ENCODE data around the gene SORBS2.
"Not testable (repeated sequence)": the region's sequence is repeated elsewhere in the genome, so short reads cannot be mapped to it uniquely, and the experiment has no call there.

SORBS2 gene

GRCh38 chr4:185578284-185578683, 233.7 kb downstream of the SORBS2 start:
- DNase-seq: no peak

GRCh38 chr4:185576962-185577950, 234.7 kb downstream of the SORBS2 start:
- no peak for DNase-seq

DNA sequence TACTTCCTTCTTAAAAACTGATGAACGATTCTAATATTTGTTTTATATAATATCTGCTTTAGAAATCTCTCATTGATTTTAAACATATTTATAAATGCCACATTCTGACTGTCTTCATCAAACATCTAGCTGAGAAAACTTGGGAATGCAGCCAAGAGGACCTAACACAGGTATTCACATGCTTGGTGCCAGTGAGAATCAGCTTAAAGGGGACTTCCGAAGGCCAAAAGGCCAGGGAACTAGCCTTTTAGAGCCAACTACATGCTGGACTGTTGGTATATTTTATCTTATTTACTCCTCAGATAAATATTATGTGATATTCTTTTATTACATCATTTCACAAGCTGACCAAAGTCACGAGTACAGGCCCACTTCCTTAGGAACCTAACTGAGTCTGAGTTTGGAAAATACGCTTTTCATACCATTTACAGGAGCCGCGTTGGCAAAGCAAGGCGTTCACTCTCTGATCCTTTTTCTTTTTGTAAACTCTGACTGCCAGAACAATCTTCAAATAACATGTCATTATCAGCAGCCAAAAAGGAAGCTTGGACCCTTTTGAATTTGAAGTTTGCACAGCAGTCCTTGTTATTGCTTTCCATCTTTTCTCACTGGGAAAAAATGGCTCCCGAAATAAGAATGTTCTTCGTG, 235.6 kb downstream of the SORBS2 start:
- no peak for DNase-seq

DNA sequence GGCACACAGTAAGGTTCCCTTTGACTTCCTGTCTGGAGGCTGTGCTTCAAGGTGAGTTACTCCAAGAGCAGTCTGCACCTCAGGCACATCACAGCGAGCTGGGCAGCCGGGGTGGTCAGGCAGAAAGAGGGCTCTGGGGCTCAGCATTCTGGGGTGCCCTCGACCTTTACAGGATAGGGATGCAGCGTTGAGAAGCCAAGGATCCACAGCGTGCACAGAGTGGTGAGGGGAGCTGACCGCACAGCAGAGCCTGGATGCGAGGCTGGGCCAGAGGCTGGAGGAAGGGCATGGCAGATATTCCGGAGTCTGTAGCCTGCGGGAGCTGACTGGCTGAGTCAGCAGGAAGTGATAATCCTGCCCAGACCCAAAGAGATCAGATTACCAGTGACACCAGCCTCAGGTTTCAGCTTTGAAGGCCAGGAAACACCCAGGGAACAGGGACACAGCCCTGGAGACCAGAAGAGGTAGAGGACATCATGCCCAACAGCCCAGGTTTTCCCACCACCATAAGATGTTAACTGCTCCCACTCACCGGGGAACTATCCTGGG, 238.3 kb downstream of the SORBS2 start:
- DNase-seq: no peak

DNA sequence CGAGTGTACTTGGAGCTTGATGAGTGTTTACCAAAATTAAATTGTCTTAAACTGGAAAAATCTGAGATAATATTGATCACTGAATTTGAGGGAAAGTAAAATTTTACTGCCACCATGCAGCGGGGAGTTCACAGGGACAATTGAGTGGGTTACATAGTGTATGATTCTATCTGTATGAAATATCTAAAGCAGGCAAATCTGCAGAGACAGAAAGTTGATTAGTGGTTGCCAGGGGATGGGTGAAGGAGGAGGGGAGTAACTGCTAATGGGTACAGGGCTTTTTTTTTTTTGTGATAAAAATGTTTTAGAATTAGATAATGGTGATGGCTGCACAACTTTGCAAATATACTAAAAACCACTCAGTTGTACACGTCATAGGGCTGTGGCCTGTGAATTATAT, 241.3 kb downstream of the SORBS2 start:
- no peak for DNase-seq

DNA sequence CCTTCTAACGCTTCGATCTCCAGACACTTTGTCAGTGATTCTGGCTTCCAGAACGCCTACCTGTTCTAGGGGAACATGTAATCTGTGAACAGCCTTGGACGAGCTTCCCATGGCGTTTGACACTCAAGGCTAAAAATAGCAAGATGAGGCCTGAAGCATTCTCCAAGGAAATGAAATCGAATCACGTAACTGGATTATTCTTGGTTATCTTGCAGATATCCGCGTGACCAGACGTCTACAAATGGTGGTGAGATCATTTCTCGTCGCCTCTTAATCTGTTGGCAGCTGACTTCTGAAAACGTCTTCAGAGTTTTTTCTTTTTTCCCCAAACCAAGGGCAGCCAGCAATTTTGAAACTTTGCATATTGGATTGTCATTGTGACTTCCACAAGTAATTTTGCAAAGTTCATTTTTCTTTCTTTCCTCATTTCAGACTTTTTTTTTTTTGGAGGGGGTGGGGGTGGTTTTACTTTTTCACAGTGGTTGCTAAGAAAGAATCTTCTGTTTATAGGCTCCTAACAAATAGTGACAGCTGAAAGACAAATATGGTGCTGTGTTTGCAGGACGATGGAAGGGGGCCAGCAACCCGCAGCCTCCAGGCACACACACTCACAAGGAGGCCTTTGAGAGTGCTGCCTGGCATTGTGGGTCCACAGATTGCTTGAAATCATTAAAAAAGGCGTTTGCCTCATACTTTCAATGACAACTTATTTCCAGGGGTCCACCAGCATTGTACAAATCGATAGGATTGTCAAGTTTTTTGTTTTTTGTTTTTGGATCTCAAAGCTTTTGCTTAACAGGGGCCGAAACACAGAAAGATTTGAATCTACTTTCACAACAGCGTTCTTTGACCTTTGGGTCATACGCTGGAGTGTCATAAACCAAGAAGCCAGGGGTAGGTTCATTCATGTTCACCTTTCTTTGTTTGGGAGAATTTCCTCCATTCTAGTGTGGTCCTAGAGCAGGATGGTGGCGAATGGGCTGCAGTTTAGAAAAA, 244.3 kb downstream of the SORBS2 start:
- DNase-seq: no peak

DNA sequence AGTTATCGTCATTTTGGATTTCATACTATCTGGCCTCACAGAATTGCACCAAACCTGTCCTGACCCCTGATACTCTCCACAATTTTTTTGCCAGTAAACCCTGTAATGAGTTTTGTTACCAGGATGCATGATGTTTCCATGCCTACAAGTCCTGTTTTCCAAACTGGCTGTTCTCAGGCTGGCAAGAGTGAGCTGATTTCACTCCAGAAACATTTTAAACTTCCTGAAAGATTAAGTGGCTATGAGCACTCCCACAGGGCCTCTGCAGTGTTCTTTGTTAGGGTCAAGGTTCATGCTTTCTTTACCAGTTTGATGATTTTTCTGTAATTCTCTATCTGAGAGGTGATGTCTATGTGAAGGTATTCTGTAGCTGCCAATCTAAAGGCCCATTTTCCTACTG, 245.0 kb downstream of the SORBS2 start:
- DNase-seq: no peak

DNA sequence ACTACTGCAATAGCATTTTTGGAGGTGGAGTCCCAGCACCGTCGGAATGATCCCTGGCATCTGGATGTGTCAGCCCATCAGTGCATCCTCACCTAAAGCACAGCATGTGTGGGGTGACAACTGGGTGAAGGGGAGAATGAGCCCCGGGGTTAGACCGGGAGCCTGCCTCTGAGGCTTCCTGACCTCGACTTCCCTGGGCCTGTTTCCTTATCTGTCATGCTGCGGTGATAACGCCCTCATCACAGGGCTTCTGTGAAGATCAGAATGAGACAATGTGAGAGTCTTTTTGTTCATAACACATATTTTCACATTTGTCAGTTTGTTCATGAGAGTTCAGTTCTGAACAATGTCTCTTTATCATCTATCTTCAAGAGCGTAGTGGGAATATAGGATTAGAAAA, 245.6 kb downstream of the SORBS2 start:
- no peak for DNase-seq

DNA sequence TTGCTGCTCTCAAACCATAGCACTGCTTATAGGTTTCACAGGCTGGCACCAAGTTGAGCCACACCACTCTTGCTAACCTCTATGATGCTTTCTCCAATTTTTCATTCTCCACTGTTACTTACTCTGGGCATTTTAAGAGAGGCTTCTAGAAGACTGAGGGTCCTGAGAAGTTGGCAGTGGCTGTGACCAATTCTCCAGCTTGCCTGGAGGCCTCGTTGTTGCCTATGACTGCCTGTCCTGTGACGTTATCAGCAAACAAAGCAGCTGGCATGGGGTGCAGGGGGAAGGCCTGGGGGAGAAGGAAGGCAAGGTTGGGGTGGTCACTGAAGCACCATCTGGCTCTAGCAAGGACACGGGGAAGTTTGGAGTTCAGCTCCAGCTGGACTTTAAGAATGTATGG, 246.3 kb downstream of the SORBS2 start:
- DNase-seq: no peak

- DNase-seq: no peak
These were observed 247.6 kb downstream of the SORBS2 start for GRCh38 chr4:185564349-185564748.

DNA sequence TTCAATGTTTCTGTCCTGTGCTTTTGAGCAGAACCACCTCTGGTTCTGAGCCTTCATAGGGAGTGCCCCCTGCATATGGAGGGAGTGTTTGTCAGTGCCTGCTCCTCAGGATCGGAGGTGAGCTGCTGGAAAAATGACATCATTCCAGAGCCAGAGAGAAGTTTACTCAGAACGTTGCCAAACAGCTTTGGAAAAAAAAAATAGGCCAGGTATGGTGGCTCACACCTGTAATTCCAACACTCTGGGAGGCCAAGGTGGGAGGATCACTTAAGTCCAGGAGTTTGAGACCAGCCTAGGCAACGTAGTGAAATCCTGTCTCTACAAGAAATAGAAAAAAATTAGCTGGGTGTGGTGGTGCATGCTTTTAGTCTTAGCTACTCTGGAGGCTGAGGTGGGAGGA, 249.5 kb downstream of the SORBS2 start:
- no peak for DNase-seq

- DNase-seq: no peak
These were observed 251.7 kb downstream of the SORBS2 start for GRCh38 chr4:185560316-185560715.

- DNase-seq: no peak
These were observed 252.1 kb downstream of the SORBS2 start for GRCh38 chr4:185559915-185560281.

- not testable (repeated sequence) for DNase-seq
These were observed 252.6 kb downstream of the SORBS2 start for GRCh38 chr4:185559251-185559914.

DNA sequence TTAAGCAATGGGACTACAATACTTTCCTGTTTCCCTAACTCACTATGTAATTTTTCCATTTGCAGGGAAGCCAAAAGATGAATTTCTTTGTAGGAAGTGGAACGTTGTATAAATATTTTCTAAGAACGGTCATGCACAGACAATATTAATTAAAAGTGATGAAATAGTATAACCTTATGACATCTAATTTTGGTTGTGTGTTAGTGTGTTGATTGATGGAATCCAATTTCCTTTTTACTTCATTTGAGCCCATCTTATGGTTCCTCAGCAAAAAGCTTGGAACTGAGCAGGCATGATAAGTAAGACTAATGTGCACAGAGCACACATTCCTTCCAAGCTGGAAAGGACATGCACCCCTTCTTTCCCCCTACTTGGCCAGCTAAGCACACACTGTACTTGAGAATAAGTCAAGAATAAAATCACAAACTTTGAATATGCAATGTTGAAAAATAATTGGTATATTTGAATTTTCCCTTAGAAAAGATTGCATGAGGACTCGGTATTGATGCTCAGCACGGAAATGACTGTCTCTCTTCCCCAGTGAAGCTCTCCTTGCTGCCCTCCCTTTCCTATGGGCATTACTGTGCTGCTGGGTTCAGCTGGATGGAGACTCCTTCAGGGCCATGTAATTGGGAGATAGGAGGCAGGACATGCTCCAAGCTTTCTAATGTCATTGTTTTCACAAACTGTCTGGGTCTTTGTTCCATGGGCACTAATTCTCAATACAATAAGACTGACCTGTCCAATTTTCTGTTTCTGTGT, 257.4 kb downstream of the SORBS2 start:
- DNase-seq: no peak

DNA sequence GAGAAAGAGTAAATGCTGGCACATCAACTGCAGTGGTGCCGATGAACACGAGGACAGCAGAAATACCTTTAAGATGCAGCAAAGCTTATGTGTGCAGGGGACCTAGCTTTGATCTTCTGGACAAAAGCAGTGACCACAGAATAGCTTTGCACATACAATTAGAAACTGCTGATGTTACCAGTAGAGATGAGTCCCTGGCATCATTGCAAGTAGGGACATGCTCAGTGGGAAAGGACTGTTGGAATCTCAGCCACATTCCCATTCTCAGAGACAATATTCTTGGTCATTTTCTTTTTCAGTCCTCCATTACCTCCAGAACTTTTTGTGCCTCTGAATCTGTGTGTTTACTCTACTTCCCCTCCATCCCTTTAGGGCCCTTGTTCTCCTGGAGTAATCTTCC, 259.7 kb downstream of the SORBS2 start:
- DNase-seq: no peak

GRCh38 chr4:185550933-185551332, 261.1 kb downstream of the SORBS2 start:
- no peak for DNase-seq

GRCh38 chr4:185549095-185549639, 262.8 kb downstream of the SORBS2 start:
- no peak for DNase-seq

DNA sequence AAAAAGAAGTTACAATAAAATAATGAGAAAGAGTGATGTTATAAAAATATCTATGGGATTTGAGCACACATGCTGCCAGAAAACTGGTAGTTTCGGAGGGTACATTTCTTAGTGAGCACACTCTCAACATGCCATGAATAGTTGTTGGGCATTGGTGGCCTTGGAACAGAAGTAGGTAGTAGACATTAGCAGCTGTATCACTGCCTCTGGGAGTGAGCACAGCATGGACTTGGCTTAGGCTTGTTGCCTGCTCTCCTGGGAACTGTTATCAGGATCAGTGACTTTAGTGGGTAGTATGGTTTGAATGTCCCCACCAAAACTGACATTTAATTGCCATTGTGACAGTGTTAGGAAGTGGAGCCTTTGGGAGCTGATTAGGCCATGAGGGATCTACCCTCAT, 263.4 kb downstream of the SORBS2 start:
- no peak for DNase-seq

DNA sequence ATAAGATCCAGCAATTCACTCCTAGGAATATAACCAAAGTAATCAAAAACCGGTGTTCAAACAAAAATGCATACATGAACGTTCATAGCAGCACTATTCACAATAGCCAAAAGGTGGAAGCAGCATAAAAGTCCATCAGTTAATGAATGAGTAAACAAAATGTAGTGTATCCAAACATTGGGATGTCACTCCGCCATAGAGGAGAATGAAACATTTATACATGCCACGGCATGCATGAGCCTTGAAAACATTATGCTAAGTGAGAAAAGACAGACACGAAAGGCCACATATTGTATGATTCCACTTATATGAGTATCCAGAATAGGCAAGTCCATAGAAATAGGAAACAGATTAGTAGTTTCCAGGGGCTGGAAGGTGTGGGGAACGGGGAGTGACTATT, 265.7 kb downstream of the SORBS2 start:
- DNase-seq: no peak
